Neuronal stem cell (in vitro differentiated cells): ENCODE results near the gene PPP1R1B.

ENCODE experiments used
- DNase-seq: peaks from one replicate; pipeline ENCODE4 v3.0.0-alpha.2; 2013; ENCODE audit warnings: low spot score
- H2AFZ ChIP-seq: one replicate; pipeline ENCODE4 v1.6.1; 2013; ENCODE audit warnings: mild to moderate bottlenecking, low read length, inconsistent platforms
- H2AK5ac ChIP-seq: 2 replicates; pipeline ENCODE4 v1.6.1; 2013; ENCODE audit warnings: low read depth, mild to moderate bottlenecking, inconsistent platforms, low read length, moderate library complexity, mixed read lengths
- H2BK120ac ChIP-seq: 2 replicates; pipeline ENCODE4 v1.6.1; 2013; ENCODE audit warnings: low read depth, mild to moderate bottlenecking, inconsistent platforms, low read length, moderate library complexity, mixed read lengths
- H2BK12ac ChIP-seq: one replicate; pipeline ENCODE4 v1.6.1; 2013; ENCODE audit warnings: low read length, inconsistent platforms
- H2BK15ac ChIP-seq: 2 replicates; pipeline ENCODE4 v1.6.1; 2013; ENCODE audit warnings: mild to moderate bottlenecking, low read length, inconsistent platforms, mixed read lengths
- H2BK5ac ChIP-seq: one replicate; pipeline ENCODE4 v1.6.1; 2013; ENCODE audit warnings: inconsistent platforms, mild to moderate bottlenecking, low read length, moderate library complexity
- H3K14ac ChIP-seq: one replicate; pipeline ENCODE4 v1.6.1; 2013; ENCODE audit warnings: low read length, inconsistent platforms
- H3K18ac ChIP-seq: 2 replicates; pipeline ENCODE4 v1.6.1; 2013; ENCODE audit warnings: low read length, inconsistent platforms
- H3K23ac ChIP-seq: 2 replicates; pipeline ENCODE4 v1.6.1; 2013; ENCODE audit warnings: low read depth, mild to moderate bottlenecking, mixed read lengths, low read length, inconsistent platforms; ENCODE audit not compliant: poor library complexity
- H3K27ac ChIP-seq: replicated peaks from 3 replicates; pipeline ENCODE4 v1.5.1; 2013; ENCODE audit warnings: low read length, inconsistent platforms
- H3K27me3 ChIP-seq, 3 experiments: 2 replicates each; pipeline ENCODE4 v1.6.1; 2013; ENCODE audit warnings: low read length in 3 of 3, mild to moderate bottlenecking in 2 of 3, inconsistent platforms in 1 of 3, low read depth in 1 of 3, mixed read lengths in 1 of 3, moderate library complexity in 1 of 3; ENCODE audit not compliant: control insufficient read depth in 3 of 3, insufficient read depth in 3 of 3
- H3K36me3 ChIP-seq, 2 donors: replicated peaks in 1 of 2; 2 replicates each; pipeline ENCODE4 v1.6.1; 2013; ENCODE audit warnings: low read length in 2 of 2; ENCODE audit not compliant: control insufficient read depth in 2 of 2, insufficient read depth in 2 of 2
- H3K4ac ChIP-seq: 2 replicates; pipeline ENCODE4 v1.6.1; 2013; ENCODE audit warnings: inconsistent platforms, mild to moderate bottlenecking, low read length, moderate library complexity
- H3K4me1 ChIP-seq, 2 donors: 1 replicate in 1 of 2; 2 replicates in 1 of 2; pipeline ENCODE4 v1.6.1; 2013; ENCODE audit warnings: low read length in 2 of 2, low read depth in 1 of 2; ENCODE audit not compliant: control insufficient read depth in 2 of 2, insufficient read depth in 1 of 2
- H3K4me2 ChIP-seq: one replicate; pipeline ENCODE4 v1.6.1; 2013; ENCODE audit warnings: mild to moderate bottlenecking, low read length, inconsistent platforms; ENCODE audit not compliant: insufficient read depth, poor library complexity, severe bottlenecking
- H3K4me3 ChIP-seq, 2 donors: 2 replicates each; pipeline ENCODE4 v1.5.1; 2013; ENCODE audit warnings: low read length in 2 of 2, mild to moderate bottlenecking in 2 of 2, inconsistent platforms in 1 of 2, moderate library complexity in 1 of 2
- H3K79me1 ChIP-seq: one replicate; pipeline ENCODE4 v1.6.1; 2013; ENCODE audit warnings: low read depth, mild to moderate bottlenecking, inconsistent platforms, low read length, moderate library complexity
- H3K9ac ChIP-seq: one replicate; pipeline ENCODE4 v1.6.1; 2013; ENCODE audit warnings: mild to moderate bottlenecking, low read depth, low read length, inconsistent platforms; ENCODE audit not compliant: poor library complexity
- H3K9me3 ChIP-seq, 2 donors: replicated peaks in 1 of 2; 2 replicates each; pipeline versions ENCODE3 to v1.6.1; 2013; ENCODE audit warnings: low read length in 2 of 2, mild to moderate bottlenecking in 2 of 2, inconsistent platforms in 1 of 2, low read depth in 1 of 2, mixed read lengths in 1 of 2, moderate library complexity in 1 of 2; ENCODE audit not compliant: control insufficient read depth in 2 of 2, insufficient read depth in 1 of 2
- H4K8ac ChIP-seq: one replicate; pipeline ENCODE4 v1.6.1; 2013; ENCODE audit warnings: low read depth, mild to moderate bottlenecking, inconsistent platforms, low read length, moderate library complexity
- H4K91ac ChIP-seq: one replicate; pipeline ENCODE4 v1.6.1; 2013; ENCODE audit warnings: low read length, low read depth, mild to moderate bottlenecking, inconsistent platforms; ENCODE audit not compliant: poor library complexity
- WGBS, 2 donors: extraction: QIAGEN DNeasy Blood & Tissue Kit; methylation state at CpG; one replicate each; pipeline ENCODE4 v1.1.7; 2013; ENCODE audit warnings: missing lambda C conversion rate in 2 of 2, mixed read lengths in 1 of 2; ENCODE audit not compliant: insufficient read length in 2 of 2, insufficient replicate concordance in 1 of 2; ENCODE audit errors: extremely low coverage in 2 of 2; 5-methylcytosine and 5-hydroxymethylcytosine counted together

Gene PPP1R1B

DNA sequence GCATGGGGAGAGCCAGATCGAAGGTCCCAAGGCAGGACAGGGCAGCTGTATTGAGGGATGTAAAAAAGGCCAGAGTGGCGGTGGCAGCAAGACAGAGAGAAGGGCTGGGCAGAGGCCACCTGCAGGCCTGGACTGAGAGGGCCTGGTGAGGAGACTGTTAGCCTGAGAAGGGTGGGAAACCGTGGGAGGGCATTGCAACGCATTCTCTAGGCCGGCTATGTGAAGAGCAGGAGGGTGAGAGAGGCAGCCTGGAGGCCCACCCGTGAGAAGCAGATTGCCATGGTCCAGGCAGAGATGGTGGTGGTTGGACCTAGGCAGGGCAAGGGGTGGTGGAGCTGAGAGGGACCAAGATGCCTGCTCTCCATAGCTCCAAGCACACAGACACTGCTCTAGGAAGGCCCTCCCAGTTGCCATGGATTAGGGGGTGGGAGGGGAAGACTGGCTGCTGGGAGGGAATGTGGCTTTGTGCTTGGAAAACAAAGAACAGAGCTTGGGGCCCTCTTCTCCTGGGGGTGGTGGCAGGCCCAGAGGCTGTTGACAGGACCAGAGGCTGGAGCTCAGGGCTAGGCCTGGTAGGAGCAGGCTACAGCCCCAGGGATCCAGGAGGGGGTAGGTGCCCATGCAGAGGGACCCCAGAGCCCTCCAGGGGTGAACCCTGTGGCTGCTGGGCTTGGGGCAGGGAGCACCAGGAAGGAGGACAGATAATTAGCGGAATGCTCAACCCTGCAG is 26.0 kb downstream of the PPP1R1B start:
- Histone ChIP-seq H2BK120ac (peak overlapping the region; percentile 98), H3K4me2 (peak overlapping the region; percentile 38), H3K4me1 (peaks cover 20 to 27% of the 10 kb centered on the region in 2 donors), H2BK5ac (peak overlapping the region; percentile 98), H2AFZ (peak overlapping the region; percentile 70), H3K9me3 (no peaks in the 10 kb centered on the region), H3K27ac (peak overlapping the region; percentile 91), H3K27me3 (no peaks in the 10 kb centered on the region), H3K4ac (no peak overlapping the region), H3K79me1 (peaks cover 7% of the 10 kb centered on the region), H4K91ac (peak overlapping the region; percentile 60), H3K18ac (peak overlapping the region; percentile 96), H3K36me3 (peaks cover 3 to 26% of the 10 kb centered on the region in 2 donors), H3K14ac (peak overlapping the region; percentile 86), H2AK5ac (peak overlapping the region; percentile 91), H3K23ac (peak overlapping the region; percentile 87), H3K9ac (peak overlapping the region; percentile 71), H3K4me3 (no peak overlapping the region), H2BK15ac (peak overlapping the region; percentile 71), H2BK12ac (peak overlapping the region; percentile 97), H4K8ac (peak overlapping the region; percentile 78)
- DNase-seq, result peak; percentile 66
- no CpG with 5 or more reads among the region's 7 CpGs for WGBS, 2 donors

DNA sequence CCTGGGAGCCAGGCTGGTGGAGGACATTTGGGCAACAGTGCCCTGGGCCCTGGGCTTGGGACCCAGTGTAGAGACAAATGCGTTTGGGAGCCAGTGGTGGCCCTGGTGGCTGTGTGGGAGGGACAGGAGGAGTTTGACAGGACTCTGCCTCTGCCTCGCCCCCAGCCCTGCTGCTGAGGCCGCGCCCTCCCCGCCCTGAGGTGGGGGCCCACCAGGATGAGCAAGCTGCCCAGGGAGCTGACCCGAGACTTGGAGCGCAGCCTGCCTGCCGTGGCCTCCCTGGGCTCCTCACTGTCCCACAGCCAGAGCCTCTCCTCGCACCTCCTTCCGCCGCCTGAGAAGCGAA is 26.5 kb downstream of the PPP1R1B start:
- Histone ChIP-seq H2BK12ac (peak overlapping the region; percentile 97), H3K27me3 (no peaks in the 10 kb centered on the region), H4K8ac (peak overlapping the region; percentile 78), H3K9ac (peak overlapping the region; percentile 71), H2BK120ac (peak overlapping the region; percentile 98), H3K4me3 (no peak overlapping the region), H3K9me3 (no peaks in the 10 kb centered on the region), H2AK5ac (peak overlapping the region; percentile 91), H3K4me1 (peaks cover 20 to 27% of the 10 kb centered on the region in 2 donors), H2BK5ac (peak overlapping the region; percentile 98), H3K23ac (peak overlapping the region; percentile 87), H2AFZ (peak overlapping the region; percentile 70), H3K4me2 (peak overlapping the region; percentile 21), H4K91ac (peak overlapping the region; percentile 60), H3K27ac (peak overlapping the region; percentile 88), H2BK15ac (peak overlapping the region; percentile 52), H3K36me3 (peaks cover 8 to 31% of the 10 kb centered on the region in 2 donors), H3K4ac (peak overlapping the region; percentile 99), H3K14ac (peak overlapping the region; percentile 86), H3K79me1 (peaks cover 7% of the 10 kb centered on the region), H3K18ac (peak overlapping the region; percentile 96)
- DNase-seq, result no peak
- no CpG with 5 or more reads among the region's 12 CpGs for WGBS, 2 donors

DNA sequence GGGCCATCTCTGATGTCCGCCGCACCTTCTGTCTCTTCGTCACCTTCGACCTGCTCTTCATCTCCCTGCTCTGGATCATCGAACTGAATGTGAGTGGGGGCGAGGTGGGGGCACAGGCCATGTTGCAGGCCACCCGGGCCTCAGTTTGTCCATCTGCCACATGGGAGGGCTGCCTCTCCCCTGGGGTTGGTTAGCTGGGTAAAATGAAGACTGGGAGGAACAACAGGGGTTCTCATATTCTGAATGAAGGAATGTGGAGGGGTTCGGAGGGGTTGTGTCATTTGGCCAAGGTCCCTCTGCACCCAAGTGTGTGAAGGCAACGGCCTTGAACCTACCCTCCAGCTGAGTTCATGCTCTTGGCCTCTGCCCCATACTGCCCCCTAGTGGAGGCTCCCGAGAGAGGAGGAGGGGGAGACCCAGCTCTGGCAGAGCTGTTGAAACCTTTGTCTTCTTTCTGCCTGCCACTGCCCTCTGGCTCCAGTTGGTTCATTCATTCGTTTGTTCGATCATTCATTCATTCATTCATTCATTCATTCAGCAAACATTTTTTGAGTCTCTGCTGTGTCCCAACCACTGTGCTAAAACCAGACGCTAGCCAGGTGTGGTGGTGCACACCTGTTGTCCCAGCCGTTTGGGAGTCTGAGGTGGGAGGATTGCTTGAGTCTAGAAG is 27.0 kb downstream of the PPP1R1B start:
- no peak for DNase-seq
- Histone ChIP-seq H3K27me3 (no peaks in the 10 kb centered on the region), H3K9me3 (no peaks in the 10 kb centered on the region), H2BK12ac (peak overlapping the region; percentile 97), H2AFZ (peak overlapping the region; percentile 70), H3K36me3 (peaks cover 12 to 36% of the 10 kb centered on the region in 2 donors), H4K8ac (peak overlapping the region; percentile 78), H3K4me3 (no peak overlapping the region), H3K9ac (peak overlapping the region; percentile 71), H3K4me2 (peak overlapping the region; percentile 21), H3K79me1 (peaks cover 7% of the 10 kb centered on the region), H2BK5ac (peak overlapping the region; percentile 98), H4K91ac (peak overlapping the region; percentile 60), H2AK5ac (peak overlapping the region; percentile 91), H3K14ac (peak overlapping the region; percentile 86), H3K18ac (peak overlapping the region; percentile 96), H3K4ac (peak overlapping the region; percentile 99), H2BK120ac (peak overlapping the region; percentile 98), H2BK15ac (peak overlapping the region; percentile 52), H3K4me1 (peaks cover 20 to 27% of the 10 kb centered on the region in 2 donors), H3K27ac (peak overlapping the region; percentile 88), H3K23ac (peak overlapping the region; percentile 87)
- no CpG with 5 or more reads among the region's 14 CpGs for WGBS, 2 donors

DNA sequence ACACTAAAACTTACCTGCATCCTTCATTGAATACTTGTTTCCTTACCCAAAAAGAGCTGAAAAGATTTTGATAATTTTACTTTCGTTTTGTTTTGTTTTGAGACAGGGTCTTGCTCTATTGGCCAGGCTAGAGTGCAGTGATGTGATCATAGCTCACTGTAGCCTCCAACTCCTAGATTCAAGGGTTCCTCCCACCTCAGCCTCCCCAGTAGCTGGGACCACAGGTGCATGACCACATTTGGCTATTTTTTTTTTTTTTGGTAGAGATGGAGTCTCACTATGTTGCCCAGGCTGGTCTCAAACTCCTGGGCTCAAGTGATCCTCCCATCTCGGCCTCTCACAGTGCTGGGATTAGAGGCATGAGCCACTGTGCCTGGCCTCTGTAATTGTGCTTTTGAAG is 28.4 kb downstream of the PPP1R1B start:
- Histone ChIP-seq H3K4me3 (no peak overlapping the region), H2BK15ac (no peak overlapping the region), H3K14ac (no peak overlapping the region), H3K4ac (no peak overlapping the region), H3K27me3 (no peaks in the 10 kb centered on the region), H2BK120ac (no peak overlapping the region), H3K4me1 (peaks cover 20 to 27% of the 10 kb centered on the region in 2 donors), H3K27ac (no peak overlapping the region), H3K9me3 (no peaks in the 10 kb centered on the region), H2AFZ (no peak overlapping the region), H3K23ac (no peak overlapping the region), H2BK5ac (no peak overlapping the region), H2AK5ac (no peak overlapping the region), H2BK12ac (no peak overlapping the region), H3K36me3 (peaks cover 20 to 46% of the 10 kb centered on the region in 2 donors), H3K4me2 (no peak overlapping the region), H4K8ac (no peak overlapping the region), H4K91ac (no peak overlapping the region), H3K18ac (no peak overlapping the region), H3K9ac (no peak overlapping the region), H3K79me1 (peaks cover 14% of the 10 kb centered on the region)
- no peak for DNase-seq
- no CpG with 5 or more reads among the region's 2 CpGs for WGBS, 2 donors
